GM12873 (cell line): ENCODE results near the gene UNC13B.

Experiments used
- CTCF ChIP-seq: IDR thresholded peaks from 2 replicates; pipeline ENCODE4 v1.5.1; 2012; ENCODE audit warnings: low read depth, mild to moderate bottlenecking, moderate library complexity, low read length, control low read depth; ENCODE audit not compliant: insufficient read depth; ENCODE audit errors: missing control alignments

Gene UNC13B

GRCh38 chr9:35267710-35268109 lies 105.9 kb downstream of the UNC13B start:
- no peak for TF ChIP-seq CTCF

GRCh38 chr9:35269919-35270318 lies 108.1 kb downstream of the UNC13B start:
- TF ChIP-seq CTCF = no peak

- TF ChIP-seq CTCF = no peak
These were observed 109.8 kb downstream of the UNC13B start for GRCh38 chr9:35271637-35272036.

- no peak for TF ChIP-seq CTCF
These were observed 111.2 kb downstream of the UNC13B start for GRCh38 chr9:35272989-35273388.

GRCh38 chr9:35273591-35273990 lies 111.8 kb downstream of the UNC13B start:
- TF ChIP-seq CTCF = no peak

- no peak for TF ChIP-seq CTCF
These were observed 113.2 kb downstream of the UNC13B start for GRCh38 chr9:35274993-35275392.

GRCh38 chr9:35277171-35277520 lies 115.3 kb downstream of the UNC13B start:
- no peak for TF ChIP-seq CTCF
